Stimulated activated CD8-positive, alpha-beta memory T cell treated with anti-CD3 and anti-CD28 coated beads, Interleukin-2, amount 100 ng/mL, for 1 hour (primary cell): ENCODE measurements around the gene ESCO1.

Experiments used
- DNase-seq, 2 donors: peaks; one replicate each; pipeline ENCODE4 v3.0.0-alpha.2; 2020; ENCODE audit warnings: low read depth in 2 of 2

The ESCO1 gene

GRCh38 chr18:21490748-21491147, 109.8 kb downstream of the ESCO1 start:
- no peak for DNase-seq

GRCh38 chr18:21489919-21490495, 110.5 kb downstream of the ESCO1 start:
- DNase-seq = no peak

- DNase-seq = no peak
Measured at GRCh38 chr18:21489119-21489750, 111.3 kb downstream of the ESCO1 start.

- no peak for DNase-seq
Measured at GRCh38 chr18:21486905-21487437, 113.5 kb downstream of the ESCO1 start.

GRCh38 chr18:21484851-21485636, 115.5 kb downstream of the ESCO1 start:
- no peak for DNase-seq

- no peak for DNase-seq
Measured at GRCh38 chr18:21483051-21483450, 117.5 kb downstream of the ESCO1 start.

- DNase-seq = no peak
Measured at GRCh38 chr18:21481739-21482138, 118.8 kb downstream of the ESCO1 start.

GRCh38 chr18:21479721-21480120, 120.8 kb downstream of the ESCO1 start:
- no peak for DNase-seq
